Measurements from ENCODE around the gene PHLDA1.

- no peak for TF ChIP-seq CTCF (IDR thresholded peaks at IDR 0.05)
- no peak for TF ChIP-seq POLR2A (IDR thresholded peaks at IDR 0.05)
These were observed 20.7 kb downstream of the PHLDA1 start for GRCh38 chr12:76010732-76011458.

All from uterus (tissue), 2 donors.